Colonic mucosa (tissue), 4 donors: Measurements from ENCODE around the gene RTCA. TPM values are rescaled to one million over a fixed set of nuclear protein-coding genes. Genes with fewer than 3 reads are reported as not detected.
"Not testable (repeated sequence)": the region's sequence is repeated elsewhere in the genome, so short reads cannot be mapped to it uniquely, and the experiment has no call there.

Source experiments
- DNase-seq: peaks from one replicate; pipeline ENCODE4 v3.0.0-alpha.2; 2020
- H3K27ac ChIP-seq: fragments of 200-600 bp; one replicate; pipeline ENCODE4 v1.8.0; 2021
- H3K27me3 ChIP-seq: fragments of 200-600 bp; one replicate; pipeline ENCODE4 v1.8.0; 2021
- H3K36me3 ChIP-seq: fragments of 200-600 bp; one replicate; pipeline ENCODE4 v1.8.0; 2021
- H3K4me1 ChIP-seq: fragments of 200-600 bp; one replicate; pipeline ENCODE4 v1.8.0; 2021; ENCODE audit warnings: mild to moderate bottlenecking
- H3K4me3 ChIP-seq: fragments of 200-600 bp; one replicate; pipeline ENCODE4 v1.8.0; 2021
- H3K9ac ChIP-seq, 2 donors: one replicate each; pipeline ENCODE4 v1.7.0; 2013; ENCODE audit warnings: control low read depth in 2 of 2, low read depth in 2 of 2, low read length in 2 of 2
- H3K9me3 ChIP-seq: fragments of 200-600 bp; one replicate; pipeline ENCODE4 v1.8.0; 2021
- CTCF ChIP-seq: fragments of 200-600 bp; IDR thresholded peaks from one replicate; pipeline ENCODE4 v1.8.0; 2022; ENCODE audit warnings: antibody characterized with exemption, mild to moderate bottlenecking
- intact Hi-C: fragments of 100-400 bp; cut with DNase I; formaldehyde crosslinking; loops from one replicate; pipeline ENCODE4 v1.14.1; 2022
- total RNA-seq, 2 donors: library from RNA; stranded (reverse); fragmentation: NEBNext Ultra II Directional in 1 of 2; extraction: Animal tissue kit (Norgen Biotek cat#: 25700) in 1 of 2; gene quantifications; one replicate each; pipeline ENCODE4 v1.2.1, GENCODE V29; 2021
- donor health status: healthy.
- donor health status: DM: no; HTN: no; CAD: no.
- donor health status: DM: no; HTN: no; CAD: no.

The RTCA gene
- total RNA-seq, 2 donors from 2014 or later, result 39.4 to 41.4 TPM

- H3K9ac ChIP-seq, result no peak overlapping the region
- intact Hi-C loops, result loop anchor here (5.0 kb wide), 1 partner anchor 53 kb away; the partner anchor contains the start of gene LRRC39
- DNase-seq, result no peak
- no peaks in the 10 kb centered on the region for H3K9me3 ChIP-seq
- TF ChIP-seq CTCF, result no peak
- no peaks in the 10 kb centered on the region for H3K36me3 ChIP-seq
- H3K4me3 ChIP-seq, result no peak overlapping the region
- no peaks in the 10 kb centered on the region for H3K27me3 ChIP-seq
- no peak overlapping the region for H3K27ac ChIP-seq
- H3K4me1 ChIP-seq, result no peaks in the 10 kb centered on the region
Observed at GRCh38 chr1:100229681-100230443, 36.2 kb upstream of the RTCA start.

- no peak for TF ChIP-seq CTCF
- no peaks in the 10 kb centered on the region for H3K27me3 ChIP-seq
- H3K9ac ChIP-seq, result no peak overlapping the region
- H3K36me3 ChIP-seq, result no peaks in the 10 kb centered on the region
- no peak overlapping the region for H3K4me3 ChIP-seq
- intact Hi-C loops, result no loop called here
- no peak overlapping the region for H3K27ac ChIP-seq
- no peaks in the 10 kb centered on the region for H3K4me1 ChIP-seq
- no peaks in the 10 kb centered on the region for H3K9me3 ChIP-seq
- no peak for DNase-seq
Observed at GRCh38 chr1:100230765-100231164, 35.3 kb upstream of the RTCA start.

GRCh38 chr1:100231721-100232120, 34.3 kb upstream of the RTCA start:
- TF ChIP-seq CTCF, result no peak
- Histone ChIP-seq H3K9me3 (no peaks in the 10 kb centered on the region), H3K27ac (no peak overlapping the region), H3K36me3 (no peaks in the 10 kb centered on the region), H3K9ac (no peak overlapping the region), H3K4me1 (no peaks in the 10 kb centered on the region), H3K4me3 (no peak overlapping the region), H3K27me3 (no peaks in the 10 kb centered on the region)
- DNase-seq, result no peak
- intact Hi-C loops, result no loop called here

- H3K27ac ChIP-seq, result no peak overlapping the region
- DNase-seq, result no peak
- no peaks in the 10 kb centered on the region for H3K27me3 ChIP-seq
- no peak overlapping the region for H3K9ac ChIP-seq
- no peaks in the 10 kb centered on the region for H3K4me1 ChIP-seq
- no peak overlapping the region for H3K4me3 ChIP-seq
- no peak for TF ChIP-seq CTCF
- intact Hi-C loops, result no loop called here
- H3K9me3 ChIP-seq, result no peaks in the 10 kb centered on the region
- no peaks in the 10 kb centered on the region for H3K36me3 ChIP-seq
Observed at GRCh38 chr1:100232156-100232555, 33.9 kb upstream of the RTCA start.

GRCh38 chr1:100233566-100233965, 32.5 kb upstream of the RTCA start:
- H3K36me3 ChIP-seq, H3K9ac ChIP-seq, intact Hi-C loops, H3K27me3 ChIP-seq, H3K27ac ChIP-seq, H3K9me3 ChIP-seq, H3K4me1 ChIP-seq, H3K4me3 ChIP-seq, DNase-seq: not testable (repeated sequence)

- Histone ChIP-seq H3K27ac (no peak overlapping the region), H3K4me1 (no peaks in the 10 kb centered on the region), H3K36me3 (no peaks in the 10 kb centered on the region), H3K4me3 (no peak overlapping the region), H3K9ac (no peak overlapping the region), H3K9me3 (no peaks in the 10 kb centered on the region), H3K27me3 (no peaks in the 10 kb centered on the region)
- intact Hi-C loops, result no loop called here
- no peak for DNase-seq
- no peak for TF ChIP-seq CTCF
Observed at GRCh38 chr1:100234432-100234831, 31.6 kb upstream of the RTCA start.
